HG02571 (cell line): ENCODE data around the gene SNRPA1.
"Not testable (repeated sequence)": the region's sequence is repeated elsewhere in the genome, so short reads cannot be mapped to it uniquely, and the experiment has no call there.

Experiments used
- ATAC-seq: cut with Tn5 transposase; IDR thresholded peaks from one replicate; pipeline ENCODE4 v1.9.1; 2021; ENCODE audit warnings: mild to moderate bottlenecking, moderate library complexity; ENCODE audit not compliant: unreplicated experiment

SNRPA1 gene

GRCh38 chr15:101296418-101297405 is 1.7 kb upstream of the SNRPA1 start:
- no peak for ATAC-seq

GRCh38 chr15:101295607-101296161 is 636 bp upstream of the SNRPA1 start:
- ATAC-seq, result no peak

- no peak for ATAC-seq
These were observed 1.9 kb downstream of the SNRPA1 start for GRCh38 chr15:101293122-101293521.

GRCh38 chr15:101288905-101289513 is 6.0 kb downstream of the SNRPA1 start:
- no peak for ATAC-seq

GRCh38 chr15:101287342-101287741 is 7.7 kb downstream of the SNRPA1 start:
- not testable (repeated sequence) for ATAC-seq

- ATAC-seq, result no peak
These were observed 8.5 kb downstream of the SNRPA1 start for GRCh38 chr15:101286471-101287114.

GRCh38 chr15:101283931-101284330 is 11.1 kb downstream of the SNRPA1 start:
- ATAC-seq, result no peak

- no peak for ATAC-seq
These were observed 15.0 kb downstream of the SNRPA1 start for GRCh38 chr15:101280007-101280406.

GRCh38 chr15:101277943-101278564 is 17.0 kb downstream of the SNRPA1 start:
- ATAC-seq, result no peak

- peak; percentile 90 for ATAC-seq
These were observed 17.8 kb downstream of the SNRPA1 start, which contains the start of gene SELENOS for GRCh38 chr15:101277038-101277822. TSS of gene SELENOS (minus strand) at chr15:101277485. CDS start at chr15:101277417, 68 bp downstream.

- no peak for ATAC-seq
These were observed 18.5 kb downstream of the SNRPA1 start for GRCh38 chr15:101276501-101277037.

- ATAC-seq, result no peak
These were observed 20.0 kb downstream of the SNRPA1 start for GRCh38 chr15:101275018-101275417.

GRCh38 chr15:101273534-101273933 is 21.5 kb downstream of the SNRPA1 start:
- no peak for ATAC-seq

- ATAC-seq, result no peak
These were observed 22.5 kb downstream of the SNRPA1 start for GRCh38 chr15:101272584-101272983.

- no peak for ATAC-seq
These were observed 25.4 kb downstream of the SNRPA1 start for GRCh38 chr15:101269479-101270223.

- ATAC-seq, result no peak
These were observed 27.5 kb downstream of the SNRPA1 start for GRCh38 chr15:101267320-101268104.

GRCh38 chr15:101266787-101267186 is 28.3 kb downstream of the SNRPA1 start:
- no peak for ATAC-seq

- ATAC-seq, result no peak
These were observed 29.0 kb downstream of the SNRPA1 start for GRCh38 chr15:101266034-101266433.
